Kidney (tissue), 14 donors: ENCODE data around the gene MAPRE3. TPM values are rescaled to one million over a fixed set of nuclear protein-coding genes. Genes with fewer than 3 reads are reported as not detected.

ENCODE experiments used
- DNase-seq, 5 donors: peaks; one replicate each; pipeline ENCODE4 v3.0.0-alpha.2; 2013 to 2020
- FAIRE-seq: peaks from 2 replicates; lab custom pipeline; 2012; peaks lifted over from hg19 to GRCh38; lab: Jason Lieb, UNC
- H3K27ac ChIP-seq, 2 donors: one replicate each; pipeline ENCODE4 v1.7.0; 2013; ENCODE audit warnings: low read depth in 2 of 2, low read length in 2 of 2, inconsistent platforms in 1 of 2
- H3K27me3 ChIP-seq: one replicate; pipeline ENCODE4 v1.7.1; 2013; ENCODE audit warnings: low read length, inconsistent platforms; ENCODE audit not compliant: control insufficient read depth, insufficient read depth
- H3K36me3 ChIP-seq, 3 donors: one replicate each; pipeline versions ENCODE4 v1.7.0 to v1.7.1; 2013; ENCODE audit warnings: low read length in 3 of 3, control low read depth in 1 of 3, inconsistent platforms in 1 of 3; ENCODE audit not compliant: insufficient read depth in 3 of 3, control insufficient read depth in 2 of 3
- H3K4me1 ChIP-seq, 3 donors: one replicate each; pipeline versions ENCODE4 v1.7.0 to v1.7.1; 2013; ENCODE audit warnings: low read length in 3 of 3, inconsistent platforms in 1 of 3, low read depth in 1 of 3; ENCODE audit not compliant: control insufficient read depth in 2 of 3, insufficient read depth in 2 of 3
- H3K4me3 ChIP-seq, 3 donors: one replicate each; pipeline versions ENCODE4 v1.7.0 to v1.8.1; 2013; ENCODE audit warnings: low read length in 3 of 3, control low read depth in 1 of 3, inconsistent platforms in 1 of 3
- H3K9ac ChIP-seq, 3 donors: one replicate each; pipeline versions ENCODE4 v1.7.0 to v1.7.1; 2013; ENCODE audit warnings: low read length in 3 of 3, control low read depth in 1 of 3, inconsistent platforms in 1 of 3
- H3K9me3 ChIP-seq, 3 donors: one replicate each; pipeline versions ENCODE4 v1.7.0 to v1.7.1; 2013; ENCODE audit warnings: low read length in 3 of 3, control low read depth in 1 of 3, inconsistent platforms in 1 of 3; ENCODE audit not compliant: control insufficient read depth in 2 of 3, insufficient read depth in 1 of 3
- intact Hi-C: fragments of 100-400 bp; cut with DNase I; formaldehyde crosslinking; loops from one replicate; pipeline ENCODE4 v1.11.1; 2022
- polyA plus RNA-seq: library from polyadenylated mRNA; stranded (reverse); fragments of 350-450 nt; fragmentation: Illumina TruSeq; extraction: RNeasy Lipid Tissue Mini Kit (QIAGEN cat#74804); gene quantifications from one replicate; pipeline ENCODE4 v1.2.3, GENCODE V29; 2014; ENCODE audit warnings: low read depth, low replicate concordance; ENCODE audit not compliant: insufficient read depth
- total RNA-seq: library from RNA; stranded (reverse); fragmentation: NEBNext Ultra II Directional; extraction: Animal tissue kit (Norgen Biotek cat#: 25700); gene quantifications from one replicate; pipeline ENCODE4 v1.2.1, GENCODE V29; 2021
- TF ChIP-seq, protein P1 (sequence below): IDR thresholded peaks from 3 replicates; pipeline ENCODE4 v1.5.1; 2012; ENCODE audit warnings: mild to moderate bottlenecking, moderate library complexity, borderline replicate concordance; ENCODE audit not compliant: insufficient read depth; ENCODE audit errors: extremely low read depth
- donor health status: control.
- donor health status: control.
- donor health status: control.
- donor health status: control.
- donor health status: control.
- donor health status: DM: yes; HTN: yes; CAD: no.
- donor health status: Normal renal cell carcinoma (clear cell type).

Gene MAPRE3
- total and polyA plus RNA-seq, 2 donors from 2014 or later = 17.9 to 49.6 TPM

DNA sequence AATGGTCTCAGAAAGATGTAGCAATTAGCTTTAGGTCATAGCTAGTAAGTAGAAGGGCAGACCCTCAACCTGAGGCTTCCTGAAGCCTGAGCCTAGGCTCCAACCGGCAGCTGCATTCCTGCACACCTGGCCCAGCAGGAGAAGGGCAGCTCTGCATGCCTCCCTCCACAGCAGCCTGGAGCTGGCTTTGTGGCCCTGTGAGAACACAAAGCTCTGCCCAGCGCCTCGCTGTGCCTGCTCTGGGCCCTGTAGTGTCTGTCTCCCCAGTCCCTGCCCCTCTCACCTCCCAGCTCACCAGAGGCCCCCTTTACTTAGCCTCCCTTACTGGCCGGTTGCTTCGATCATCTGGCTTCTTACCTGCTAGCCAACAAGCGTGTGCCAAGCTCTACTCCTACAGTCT, 69.0 kb downstream of the MAPRE3 start:
- no peak for DNase-seq
- intact Hi-C loops = no loop called here
- peaks cover 6 to 51% (median 46%) of the 10 kb centered on the region in 3 donors for H3K36me3 ChIP-seq
- H3K4me3 ChIP-seq = no peak overlapping the region
- no peaks in the 10 kb centered on the region for H3K9me3 ChIP-seq
- TF ChIP-seq, protein P1, sequence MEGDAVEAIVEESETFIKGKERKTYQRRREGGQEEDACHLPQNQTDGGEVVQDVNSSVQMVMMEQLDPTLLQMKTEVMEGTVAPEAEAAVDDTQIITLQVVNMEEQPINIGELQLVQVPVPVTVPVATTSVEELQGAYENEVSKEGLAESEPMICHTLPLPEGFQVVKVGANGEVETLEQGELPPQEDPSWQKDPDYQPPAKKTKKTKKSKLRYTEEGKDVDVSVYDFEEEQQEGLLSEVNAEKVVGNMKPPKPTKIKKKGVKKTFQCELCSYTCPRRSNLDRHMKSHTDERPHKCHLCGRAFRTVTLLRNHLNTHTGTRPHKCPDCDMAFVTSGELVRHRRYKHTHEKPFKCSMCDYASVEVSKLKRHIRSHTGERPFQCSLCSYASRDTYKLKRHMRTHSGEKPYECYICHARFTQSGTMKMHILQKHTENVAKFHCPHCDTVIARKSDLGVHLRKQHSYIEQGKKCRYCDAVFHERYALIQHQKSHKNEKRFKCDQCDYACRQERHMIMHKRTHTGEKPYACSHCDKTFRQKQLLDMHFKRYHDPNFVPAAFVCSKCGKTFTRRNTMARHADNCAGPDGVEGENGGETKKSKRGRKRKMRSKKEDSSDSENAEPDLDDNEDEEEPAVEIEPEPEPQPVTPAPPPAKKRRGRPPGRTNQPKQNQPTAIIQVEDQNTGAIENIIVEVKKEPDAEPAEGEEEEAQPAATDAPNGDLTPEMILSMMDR = no peak
- no peak overlapping the region for H3K9ac ChIP-seq
- peaks cover 2 to 11% (median 7%) of the 10 kb centered on the region in 3 donors for H3K4me1 ChIP-seq
- H3K27me3 ChIP-seq = no peaks in the 10 kb centered on the region
- no peak overlapping the region for H3K27ac ChIP-seq
- no peak for FAIRE-seq

DNA sequence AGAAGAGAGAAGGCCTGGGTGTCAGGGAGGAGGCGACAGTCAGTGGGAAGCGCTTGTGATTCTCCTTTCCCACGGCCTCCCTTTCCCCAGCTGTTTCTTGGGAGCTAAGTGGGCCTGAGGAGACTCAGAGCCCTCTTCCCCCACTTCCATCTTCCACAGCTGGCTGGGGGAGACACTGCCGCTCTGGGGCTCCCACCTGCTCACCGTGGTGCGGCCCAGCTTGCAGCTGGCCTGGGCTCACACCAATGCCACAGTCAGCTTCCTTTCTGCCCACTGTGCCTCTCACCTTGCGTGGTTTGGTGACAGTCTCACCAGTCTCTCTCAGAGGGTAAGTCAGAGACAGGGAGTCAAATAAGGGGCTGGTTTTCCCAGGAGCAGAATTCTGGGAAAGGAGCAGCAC, 69.4 kb downstream of the MAPRE3 start:
- TF ChIP-seq, protein P1 = no peak
- Histone ChIP-seq H3K27me3 (no peaks in the 10 kb centered on the region), H3K36me3 (peaks cover 6 to 51% (median 45%) of the 10 kb centered on the region in 3 donors), H3K9ac (no peak overlapping the region), H3K4me1 (peaks cover 2 to 11% (median 7%) of the 10 kb centered on the region in 3 donors), H3K27ac (no peak overlapping the region), H3K9me3 (no peaks in the 10 kb centered on the region), H3K4me3 (no peak overlapping the region)
- intact Hi-C loops = no loop called here
- no peak for FAIRE-seq
- DNase-seq = no peak

DNA sequence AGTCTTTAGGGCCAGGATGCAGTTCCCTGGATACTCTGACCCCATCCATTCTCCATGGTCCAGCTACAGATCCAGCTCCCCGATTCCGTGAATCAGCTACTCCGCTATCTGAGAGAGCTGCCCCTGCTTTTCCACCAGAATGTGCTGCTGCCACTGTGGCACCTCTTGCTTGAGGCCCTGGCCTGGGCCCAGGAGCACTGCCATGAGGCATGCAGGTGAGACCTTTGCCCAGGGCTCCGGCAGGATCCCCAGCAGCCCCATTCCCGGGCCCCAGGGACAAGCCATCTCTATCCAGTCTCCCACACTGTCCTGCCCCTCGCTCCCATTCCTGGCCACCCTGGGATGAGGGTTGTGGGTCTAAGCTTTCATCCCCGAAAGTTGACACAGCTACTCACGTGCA, 69.8 kb downstream of the MAPRE3 start:
- Histone ChIP-seq H3K9ac (no peak overlapping the region), H3K4me3 (no peak overlapping the region), H3K4me1 (peaks cover 2 to 11% (median 7%) of the 10 kb centered on the region in 3 donors), H3K9me3 (no peaks in the 10 kb centered on the region), H3K27me3 (no peaks in the 10 kb centered on the region), H3K36me3 (peaks cover 6 to 47% (median 40%) of the 10 kb centered on the region in 3 donors), H3K27ac (no peak overlapping the region)
- no peak for DNase-seq
- TF ChIP-seq, protein P1 = no peak
- FAIRE-seq = no peak
- intact Hi-C loops = no loop called here

DNA sequence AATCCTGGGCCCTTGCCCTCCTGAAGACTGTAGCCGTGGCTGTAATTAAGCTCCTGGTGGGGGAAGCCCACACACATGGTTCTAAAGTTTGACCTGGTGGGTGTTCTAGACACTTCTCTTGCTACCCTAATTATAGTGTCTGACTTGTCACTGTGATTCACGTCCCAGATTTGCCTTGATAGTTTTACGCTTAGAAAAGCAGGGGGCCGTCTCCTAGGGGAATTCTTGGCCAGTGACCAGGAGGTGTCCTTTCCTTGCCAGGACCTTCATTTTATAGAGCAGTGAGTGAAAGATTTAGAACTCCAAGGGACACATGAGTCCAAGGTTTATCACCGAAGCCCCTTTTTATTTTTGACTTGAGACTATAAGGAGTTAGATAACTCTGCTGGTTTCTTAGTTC, 71.3 kb downstream of the MAPRE3 start:
- Histone ChIP-seq H3K27ac (no peak overlapping the region), H3K27me3 (no peaks in the 10 kb centered on the region), H3K9ac (no peak overlapping the region), H3K9me3 (no peaks in the 10 kb centered on the region), H3K36me3 (peaks cover 0 to 33% (median 30%) of the 10 kb centered on the region in 3 donors), H3K4me1 (peaks cover 2 to 11% (median 7%) of the 10 kb centered on the region in 3 donors), H3K4me3 (no peak overlapping the region)
- FAIRE-seq = no peak
- intact Hi-C loops = no loop called here
- peak in 4 of 5 donors; percentile 67 to 93 (median 88) for DNase-seq
- TF ChIP-seq, protein P1 = no peak
